Spinal cord (tissue), 10 donors: ENCODE measurements around the gene LAPTM4A. TPM values are rescaled to one million over a fixed set of nuclear protein-coding genes. Genes with fewer than 3 reads are reported as not detected.
"Not testable (repeated sequence)": the region's sequence is repeated elsewhere in the genome, so short reads cannot be mapped to it uniquely, and the experiment has no call there.

ENCODE experiments used
- DNase-seq, 6 donors: peaks; one replicate each; pipeline versions ENCODE4 v3.0.0 to v3.0.0-alpha.2; 2013 to 2015; ENCODE audit warnings: low spot score in 6 of 6, low read depth in 4 of 6
- H3K27ac ChIP-seq: one replicate; pipeline ENCODE4 v1.5.1; 2013; ENCODE audit warnings: low read depth, low read length, control low read depth
- H3K27me3 ChIP-seq: one replicate; pipeline ENCODE4 v1.6.1; 2013; ENCODE audit warnings: low read length; ENCODE audit not compliant: control insufficient read depth, insufficient read depth
- H3K36me3 ChIP-seq: one replicate; pipeline ENCODE4 v1.6.1; 2013; ENCODE audit warnings: low read length; ENCODE audit not compliant: control insufficient read depth, insufficient read depth
- H3K4me1 ChIP-seq: one replicate; pipeline ENCODE4 v1.6.1; 2013; ENCODE audit warnings: low read length; ENCODE audit not compliant: control insufficient read depth, insufficient read depth
- H3K4me3 ChIP-seq: one replicate; pipeline ENCODE4 v1.5.1; 2013; ENCODE audit warnings: low read depth, low read length, control low read depth
- H3K9me3 ChIP-seq: one replicate; pipeline ENCODE4 v1.6.1; 2013; ENCODE audit warnings: low read length; ENCODE audit not compliant: control insufficient read depth, insufficient read depth
- WGBS: methylation state at CpG from one replicate; pipeline ENCODE4 v1.1.5; 2013; ENCODE audit warnings: missing lambda C conversion rate; ENCODE audit not compliant: insufficient coverage; 5-methylcytosine and 5-hydroxymethylcytosine counted together
- polyA plus RNA-seq, 2 donors: library from polyadenylated mRNA; unstranded; fragments of 120-200 nt; gene quantifications; one replicate each; pipeline ENCODE4 v1.2.1, GENCODE V29; 2013; ENCODE audit not compliant: insufficient read length in 2 of 2
- total RNA-seq, 2 donors: library from RNA; depleted of rRNA in 1 of 2; stranded (reverse); fragments of 120-200 nt in 1 of 2; fragments of >200 nt in 1 of 2; gene quantifications; one replicate each; pipeline versions ENCODE4 v1.2.3 to v1.2.4, GENCODE V29; 2013 to 2014
- donor health status: healthy.

Gene LAPTM4A
- total and polyA plus RNA-seq, 4 donors, result 159 to 208 (median 180) TPM

DNA sequence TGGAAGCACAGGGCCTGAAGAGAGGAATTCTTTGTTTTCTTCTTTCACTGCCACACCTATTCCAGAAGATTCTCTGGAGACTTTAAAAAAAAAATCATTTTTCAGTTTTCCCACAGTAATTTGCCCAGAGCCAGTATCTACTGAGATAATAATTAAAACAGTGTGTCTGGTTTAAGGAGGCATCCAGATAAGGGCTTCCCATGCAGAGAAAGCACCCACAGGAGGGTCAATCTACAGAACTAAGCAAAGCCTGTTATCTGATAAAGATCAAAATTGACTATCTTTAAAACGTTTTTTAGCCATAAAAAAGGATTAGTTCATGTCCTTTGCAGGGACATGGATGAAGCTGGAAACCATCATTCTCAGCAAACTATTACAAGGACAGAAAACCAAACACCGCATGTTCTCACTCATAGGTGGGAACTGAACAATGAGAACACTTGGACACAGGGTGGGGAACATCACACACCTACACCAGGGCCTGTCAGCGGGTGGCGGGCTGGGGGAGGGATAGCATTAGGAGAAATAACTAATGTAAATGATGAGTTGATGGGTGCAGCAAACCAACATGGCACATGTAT is 5.6 kb downstream of the LAPTM4A start:
- H3K4me3 ChIP-seq, H3K36me3 ChIP-seq, H3K9me3 ChIP-seq, H3K4me1 ChIP-seq, DNase-seq, H3K27me3 ChIP-seq, H3K27ac ChIP-seq: not testable (repeated sequence)
- no CpG with 5 or more reads among the region's 4 CpGs for WGBS

DNA sequence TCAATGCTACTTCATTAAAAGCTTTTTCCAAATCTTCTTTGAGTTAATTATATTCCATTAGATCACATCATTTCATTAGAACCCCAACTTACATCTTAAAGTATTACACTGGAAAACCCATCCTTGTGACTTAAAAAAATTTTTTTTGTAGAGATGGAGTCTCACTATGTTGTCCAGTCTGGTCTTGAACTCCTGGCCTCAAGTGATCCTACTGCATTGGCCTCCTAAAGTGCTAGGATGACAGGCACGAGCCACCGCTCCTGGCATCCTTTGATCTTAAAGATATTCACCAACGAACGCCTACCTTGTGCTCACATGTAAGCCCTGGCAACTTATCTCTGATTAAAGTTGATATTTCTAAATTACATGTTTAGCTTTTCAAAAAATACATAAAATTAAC is 6.7 kb downstream of the LAPTM4A start:
- no peak for DNase-seq
- peaks cover 3% of the 10 kb centered on the region for H3K36me3 ChIP-seq
- H3K27ac ChIP-seq, result no peak overlapping the region
- peaks cover 4% of the 10 kb centered on the region for H3K4me1 ChIP-seq
- no peak overlapping the region for H3K4me3 ChIP-seq
- no peaks in the 10 kb centered on the region for H3K9me3 ChIP-seq
- H3K27me3 ChIP-seq, result no peaks in the 10 kb centered on the region
- no CpG with 5 or more reads among the region's 4 CpGs for WGBS

DNA sequence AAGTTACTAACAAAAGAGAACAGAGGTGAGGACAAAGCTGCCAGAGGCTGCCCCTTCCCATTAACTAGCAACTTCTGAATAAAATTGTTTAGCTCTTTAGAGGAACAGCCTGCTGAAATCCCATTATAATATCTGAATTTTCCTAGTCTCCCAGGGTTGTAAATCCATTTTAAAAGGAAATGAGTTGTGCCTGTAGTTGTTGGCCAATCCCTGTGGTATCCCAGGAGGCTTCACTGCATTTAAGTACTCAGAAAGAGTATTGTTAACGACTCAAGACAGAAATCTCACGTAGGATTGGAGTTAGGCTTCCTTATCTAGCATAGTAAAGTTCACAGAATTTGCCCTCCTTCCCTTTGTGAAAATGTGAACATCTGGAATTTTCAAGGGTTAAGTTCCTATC is 8.9 kb downstream of the LAPTM4A start:
- Histone ChIP-seq H3K9me3 (no peaks in the 10 kb centered on the region), H3K4me1 (peaks cover 4% of the 10 kb centered on the region), H3K27ac (no peak overlapping the region), H3K27me3 (no peaks in the 10 kb centered on the region), H3K36me3 (peaks cover 16% of the 10 kb centered on the region), H3K4me3 (no peak overlapping the region)
- no CpG with 5 or more reads among the region's 2 CpGs for WGBS
- no peak for DNase-seq

DNA sequence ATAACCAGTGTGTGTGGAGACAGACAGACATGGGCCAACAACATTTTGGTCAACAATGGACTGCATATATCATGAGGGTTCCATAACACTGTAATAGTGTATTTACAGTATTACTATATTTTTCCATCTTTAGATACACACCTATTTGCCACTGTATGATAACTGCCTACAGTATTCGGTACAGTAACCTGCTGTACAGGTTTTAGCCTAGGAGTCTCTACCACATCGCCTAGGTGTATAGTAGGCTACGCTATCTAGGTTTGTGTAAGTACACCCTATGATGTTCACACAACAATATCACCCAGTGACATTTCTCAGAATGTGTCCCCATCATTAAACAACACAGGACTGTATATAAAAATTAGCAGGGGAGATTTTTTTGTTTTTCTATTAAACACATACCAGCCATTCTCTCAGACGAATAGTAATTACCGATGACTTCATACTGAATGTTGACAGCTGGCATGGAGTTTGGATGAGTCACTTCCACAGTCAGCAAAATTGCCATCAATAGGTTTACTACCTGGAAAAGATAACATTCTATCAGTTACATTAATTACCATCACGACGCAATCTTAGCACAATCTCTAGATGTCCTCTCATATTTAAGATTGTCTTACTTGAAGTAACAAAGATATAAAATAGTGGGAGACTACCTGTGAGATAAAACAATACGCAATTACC is 10.8 kb downstream of the LAPTM4A start:
- WGBS, result no CpG with 5 or more reads among the region's 8 CpGs
- H3K4me1 ChIP-seq, result peaks cover 4% of the 10 kb centered on the region
- H3K4me3 ChIP-seq, result no peak overlapping the region
- H3K27ac ChIP-seq, result no peak overlapping the region
- no peak for DNase-seq
- no peaks in the 10 kb centered on the region for H3K9me3 ChIP-seq
- peaks cover 20% of the 10 kb centered on the region for H3K36me3 ChIP-seq
- H3K27me3 ChIP-seq, result no peaks in the 10 kb centered on the region

DNA sequence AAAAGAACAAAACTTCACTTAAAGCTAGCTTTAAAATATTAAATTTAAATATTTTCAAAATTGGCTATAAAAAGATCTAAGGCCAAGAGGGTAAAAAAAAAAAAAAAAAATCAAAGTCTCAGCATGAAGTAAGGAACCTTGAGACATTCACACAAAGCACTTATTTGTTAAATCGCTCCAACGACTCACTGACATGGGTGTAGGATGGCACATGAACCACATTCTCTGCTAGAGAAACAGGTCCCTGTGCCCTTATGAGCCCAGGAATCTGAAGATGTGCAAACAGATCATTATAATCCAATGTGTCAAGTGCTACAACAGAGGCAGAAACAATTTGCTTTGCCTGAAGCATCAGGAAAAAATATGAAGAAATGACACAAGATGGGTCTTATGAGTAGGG is 13.8 kb downstream of the LAPTM4A start:
- Histone ChIP-seq H3K27me3 (no peaks in the 10 kb centered on the region), H3K9me3 (no peaks in the 10 kb centered on the region), H3K27ac (no peak overlapping the region), H3K36me3 (peaks cover 29% of the 10 kb centered on the region), H3K4me3 (no peak overlapping the region), H3K4me1 (no peaks in the 10 kb centered on the region)
- no peak for DNase-seq
- 80% methylated on average over 2 of the region's 2 CpGs for WGBS

DNA sequence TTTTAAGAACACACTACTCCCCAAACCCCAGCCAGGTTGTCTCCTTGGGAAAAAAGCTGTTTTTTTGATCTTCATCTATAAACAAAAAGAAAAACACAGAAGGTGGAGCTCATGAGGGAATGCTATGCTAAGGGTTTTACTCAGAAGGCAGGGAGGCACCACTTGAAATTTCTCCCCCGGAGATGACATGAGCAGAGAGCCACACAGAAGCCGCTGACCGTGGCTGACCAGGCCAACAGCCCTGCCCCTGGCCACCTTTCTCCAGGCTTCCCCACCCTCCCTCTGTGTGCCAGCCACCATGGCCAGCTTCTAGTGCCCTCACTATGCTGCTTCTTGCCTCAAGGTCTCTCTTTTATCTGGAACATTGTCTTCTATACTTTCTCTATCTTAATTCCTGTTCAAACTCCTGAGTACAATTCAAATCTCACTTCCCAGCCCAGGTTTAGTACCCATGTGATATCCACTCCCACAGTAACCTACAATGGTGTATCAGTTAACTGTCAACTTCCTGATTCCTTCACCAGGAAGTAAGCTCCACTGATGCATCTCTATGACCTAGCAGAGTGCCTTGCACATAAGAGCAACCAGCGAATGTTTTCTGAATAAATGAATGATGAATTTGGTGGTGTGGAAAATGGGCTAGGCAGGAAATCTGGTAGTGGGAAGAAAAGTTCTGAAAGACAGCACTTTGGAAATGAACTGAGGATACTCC is 15.3 kb downstream of the LAPTM4A start:
- H3K9me3 ChIP-seq, result no peaks in the 10 kb centered on the region
- H3K27ac ChIP-seq, result no peak overlapping the region
- WGBS, result 92% methylated on average over 3 of the region's 4 CpGs
- H3K4me3 ChIP-seq, result no peak overlapping the region
- DNase-seq, result no peak
- H3K27me3 ChIP-seq, result no peaks in the 10 kb centered on the region
- H3K4me1 ChIP-seq, result no peaks in the 10 kb centered on the region
- peaks cover 31% of the 10 kb centered on the region for H3K36me3 ChIP-seq

DNA sequence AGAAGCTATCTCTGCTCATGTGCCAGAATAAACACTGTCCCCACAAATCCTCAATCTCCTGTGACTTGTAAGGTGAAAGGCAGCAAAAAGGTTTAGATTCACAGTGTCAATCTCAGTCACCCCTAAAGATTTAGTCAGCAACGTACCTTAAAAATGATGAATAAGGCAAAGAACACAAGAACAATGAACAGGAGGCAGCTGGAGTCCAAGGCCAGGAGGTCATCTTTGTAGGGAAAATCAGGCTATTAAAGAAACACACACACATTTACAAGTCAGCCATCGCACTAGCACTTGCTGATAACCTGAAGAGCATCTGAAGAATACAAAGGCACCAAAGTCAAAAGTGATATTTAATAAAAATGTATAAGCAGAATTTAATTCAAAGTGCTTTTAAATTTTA is 16.6 kb downstream of the LAPTM4A start:
- DNase-seq, result no peak
- Histone ChIP-seq H3K27me3 (no peaks in the 10 kb centered on the region), H3K36me3 (peaks cover 39% of the 10 kb centered on the region), H3K27ac (no peak overlapping the region), H3K4me1 (no peaks in the 10 kb centered on the region), H3K9me3 (no peaks in the 10 kb centered on the region), H3K4me3 (no peak overlapping the region)
- no CpG with 5 or more reads among the region's 2 CpGs for WGBS

DNA sequence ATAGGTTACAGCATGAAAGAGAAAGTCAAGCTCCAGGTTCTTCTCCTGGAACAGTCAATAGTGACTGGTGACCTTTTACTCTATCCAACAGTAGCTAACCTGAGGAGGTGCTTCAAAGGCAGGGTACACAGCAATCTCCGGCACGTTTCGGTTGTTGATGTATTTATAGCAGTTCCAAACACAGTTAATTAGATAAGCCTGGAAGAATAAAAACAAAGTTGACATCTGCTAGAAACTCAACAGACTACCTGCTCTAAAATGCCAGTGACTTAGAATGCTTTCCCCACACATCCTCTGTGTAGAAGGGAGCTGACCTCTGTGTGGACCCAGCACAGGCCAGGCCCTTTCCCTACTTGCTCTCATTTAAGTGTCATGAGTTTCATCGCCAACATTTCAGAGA is 17.2 kb downstream of the LAPTM4A start:
- Histone ChIP-seq H3K4me1 (no peaks in the 10 kb centered on the region), H3K4me3 (no peak overlapping the region), H3K36me3 (peaks cover 33% of the 10 kb centered on the region), H3K27ac (no peak overlapping the region), H3K27me3 (no peaks in the 10 kb centered on the region), H3K9me3 (no peaks in the 10 kb centered on the region)
- DNase-seq, result no peak
- 100% methylated on average over 1 of the region's 4 CpGs for WGBS

DNA sequence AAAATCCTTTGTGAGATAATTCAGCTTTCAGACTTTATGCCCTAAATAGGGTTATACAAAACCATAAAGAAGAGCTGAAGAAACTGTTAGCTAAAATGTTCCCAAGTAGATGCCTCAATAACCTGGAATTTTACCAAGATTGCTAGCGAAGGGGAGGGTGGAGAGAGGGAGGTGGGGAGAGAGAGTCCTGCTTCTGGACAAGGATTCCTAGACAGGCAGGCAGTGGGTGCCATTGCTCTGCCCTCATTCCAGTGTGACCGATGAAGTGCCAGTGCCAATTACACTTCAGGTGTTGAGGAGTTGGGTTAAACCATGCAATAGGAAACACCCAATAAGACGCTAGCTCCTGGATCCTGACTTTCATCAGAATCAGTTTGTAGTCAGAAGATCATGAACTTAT is 18.1 kb downstream of the LAPTM4A start:
- Histone ChIP-seq H3K4me1 (no peaks in the 10 kb centered on the region), H3K27me3 (no peaks in the 10 kb centered on the region), H3K9me3 (no peaks in the 10 kb centered on the region), H3K27ac (no peak overlapping the region), H3K4me3 (no peak overlapping the region), H3K36me3 (peaks cover 26% of the 10 kb centered on the region)
- no peak for DNase-seq
- WGBS, result 86% methylated on average over 2 of the region's 3 CpGs

DNA sequence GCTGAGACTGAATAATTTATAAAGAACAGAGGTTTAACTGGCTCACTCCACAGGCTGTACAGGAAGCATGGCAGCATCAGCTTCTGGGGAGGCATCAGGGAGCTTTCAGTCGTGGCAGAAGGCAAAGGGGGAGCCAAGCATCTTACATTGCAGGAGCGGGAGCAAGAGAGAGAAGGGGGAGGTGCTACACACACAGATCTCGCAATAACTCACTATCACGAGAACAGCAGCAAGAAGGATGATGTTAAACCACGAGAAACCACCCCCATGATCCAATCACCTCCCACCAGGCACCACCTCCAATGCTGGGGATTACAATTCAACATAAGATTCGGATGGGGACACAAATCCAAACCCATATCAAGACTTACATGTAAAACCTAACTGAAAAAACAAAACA is 21.2 kb downstream of the LAPTM4A start:
- H3K36me3 ChIP-seq, result peaks cover 21% of the 10 kb centered on the region

More for the DNA sequence above, 21.2 kb downstream of the LAPTM4A start:
- DNase-seq, result no peak
- WGBS, result 100% methylated on average over 2 of the region's 6 CpGs
- Histone ChIP-seq H3K9me3 (no peaks in the 10 kb centered on the region), H3K27ac (no peak overlapping the region), H3K4me1 (no peaks in the 10 kb centered on the region), H3K27me3 (no peaks in the 10 kb centered on the region), H3K4me3 (no peak overlapping the region)
